Esophagus (tissue), 2 donors: Measurements from ENCODE around the gene NYNRIN. TPM values are rescaled to one million over a fixed set of nuclear protein-coding genes. Genes with fewer than 3 reads are reported as not detected.

Experiments used
- H3K27ac ChIP-seq, 2 donors: one replicate each; pipeline ENCODE4 v1.5.1; 2013; ENCODE audit warnings: low read depth in 2 of 2, mild to moderate bottlenecking in 2 of 2, inconsistent platforms in 1 of 2, low read length in 1 of 2, moderate library complexity in 1 of 2
- H3K27me3 ChIP-seq, 2 donors: one replicate each; pipeline ENCODE4 v1.6.1; 2013; ENCODE audit warnings: low read length in 2 of 2, control low read depth in 1 of 2, mild to moderate bottlenecking in 1 of 2; ENCODE audit not compliant: insufficient read depth in 2 of 2, control insufficient read depth in 1 of 2
- H3K36me3 ChIP-seq, 2 donors: one replicate each; pipeline ENCODE4 v1.6.1; 2013; ENCODE audit warnings: low read length in 1 of 2; ENCODE audit not compliant: control insufficient read depth in 2 of 2, insufficient read depth in 2 of 2
- H3K4me1 ChIP-seq, 2 donors: one replicate each; pipeline ENCODE4 v1.6.1; 2013; ENCODE audit warnings: low read length in 1 of 2; ENCODE audit not compliant: control insufficient read depth in 2 of 2, insufficient read depth in 2 of 2
- H3K4me3 ChIP-seq, 2 donors: one replicate each; pipeline ENCODE4 v1.5.1; 2013; ENCODE audit warnings: low read length in 2 of 2, mild to moderate bottlenecking in 2 of 2, low read depth in 1 of 2, moderate library complexity in 1 of 2
- H3K9me3 ChIP-seq, 2 donors: one replicate each; pipeline ENCODE4 v1.6.1; 2013; ENCODE audit warnings: mild to moderate bottlenecking in 2 of 2, low read depth in 1 of 2, low read length in 1 of 2, moderate library complexity in 1 of 2; ENCODE audit not compliant: control insufficient read depth in 2 of 2, insufficient read depth in 1 of 2
- WGBS, 2 donors: extraction: QIAGEN DNeasy Blood & Tissue Kit; methylation state at CpG; one replicate each; pipeline ENCODE4 v1.1.7; 2013; 5-methylcytosine and 5-hydroxymethylcytosine counted together
- polyA plus RNA-seq, 2 donors: library from polyadenylated mRNA; stranded (reverse); fragments of 200-250 nt; gene quantifications; one replicate each; pipeline ENCODE4 v1.2.3, GENCODE V29; 2013
- donor health status: healthy with polysubstance abuse.
- donor health status: Bipolar disorder and iron deficiency.

The NYNRIN gene
- polyA plus RNA-seq, 2 donors: 4.8 to 5.6 TPM

- WGBS, 2 donors: 55 to 57% methylated on average over 2 of the region's 2 CpGs
- H3K4me1 ChIP-seq: peaks cover 3 to 4% of the 10 kb centered on the region in 2 donors
- H3K27ac ChIP-seq: no peak overlapping the region
Observed at GRCh38 chr14:24388474-24389179, 10.2 kb upstream of the NYNRIN start.

DNA sequence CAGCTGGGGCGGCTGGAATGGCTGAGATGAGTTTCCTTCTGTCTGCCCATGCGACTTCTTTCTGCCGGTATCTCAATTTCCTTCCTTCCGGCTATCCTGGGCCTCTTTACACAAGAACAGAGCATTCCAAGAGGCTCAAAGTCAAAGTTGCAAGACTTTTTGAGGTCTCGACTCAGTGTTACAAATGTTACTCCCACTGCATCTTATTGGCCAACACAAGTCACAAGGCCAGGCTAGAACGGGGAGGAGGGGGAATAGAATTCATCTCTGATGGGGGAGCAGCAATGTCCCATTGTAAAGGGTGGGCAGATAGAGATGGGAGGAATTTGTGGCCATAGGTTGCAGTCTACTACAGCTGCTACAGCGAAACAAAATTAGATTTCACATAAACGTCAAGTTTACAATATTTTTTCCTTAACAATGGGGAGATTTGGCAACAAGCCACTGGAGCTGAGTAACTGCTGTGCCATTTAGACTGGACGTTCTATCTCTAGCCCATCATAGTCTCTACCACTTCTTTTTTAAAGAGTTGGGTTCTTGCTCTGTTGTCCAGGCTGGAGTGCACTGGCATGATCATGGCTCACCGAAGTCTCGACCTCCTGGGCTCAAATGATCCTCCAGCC lies 9.5 kb upstream of the NYNRIN start:
- Histone ChIP-seq H3K4me1 (peaks cover 3 to 4% of the 10 kb centered on the region in 2 donors), H3K27me3 (no peaks in the 10 kb centered on the region), H3K27ac (no peak overlapping the region), H3K36me3 (no peaks in the 10 kb centered on the region), H3K4me3 (no peak overlapping the region), H3K9me3 (no peaks in the 10 kb centered on the region)
- whole genome bisulfite sequencing, 2 donors: 68 to 70% methylated on average over 11 of the region's 11 CpGs

More at GRCh38 chr14:24388474-24389179, 10.2 kb upstream of the NYNRIN start:
- no peaks in the 10 kb centered on the region for H3K27me3 ChIP-seq
- H3K9me3 ChIP-seq: no peaks in the 10 kb centered on the region
- H3K4me3 ChIP-seq: no peak overlapping the region
- no peaks in the 10 kb centered on the region for H3K36me3 ChIP-seq

DNA sequence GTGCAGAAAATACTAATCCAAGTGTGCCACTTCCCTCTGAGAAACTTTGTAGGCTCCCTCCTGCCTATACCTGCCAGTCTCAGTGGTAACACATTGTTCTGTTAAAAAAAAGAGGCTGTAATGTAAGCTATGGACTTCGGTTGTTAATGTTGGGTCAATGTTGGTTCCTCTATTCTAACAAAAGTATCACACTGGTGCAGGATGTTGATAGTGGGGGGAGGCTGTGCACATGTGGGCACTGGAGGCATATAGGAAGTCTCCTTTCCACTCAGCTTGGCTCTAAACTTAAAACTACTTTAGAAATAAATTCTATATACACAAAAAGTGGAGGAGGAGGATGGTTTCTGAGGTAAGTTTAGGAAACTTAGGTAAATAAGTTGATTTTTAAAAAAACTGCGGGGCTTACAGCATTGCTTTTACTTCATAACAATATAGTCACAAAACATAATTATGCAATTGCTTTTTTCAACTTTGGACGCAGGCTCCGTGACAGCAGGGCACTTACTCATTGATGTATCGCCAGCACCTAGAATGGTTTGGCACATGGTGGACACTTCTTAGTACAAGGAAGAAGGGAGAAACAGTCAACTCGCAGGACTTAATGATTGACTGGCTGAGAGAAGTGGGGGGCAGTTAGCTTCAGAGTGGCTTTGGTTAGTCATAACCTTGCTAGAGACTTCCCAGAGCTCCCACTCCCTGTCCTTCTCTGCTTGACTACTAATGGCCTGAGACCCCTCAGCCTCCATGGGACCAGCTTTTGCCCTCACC lies 7.9 kb upstream of the NYNRIN start:
- H3K4me3 ChIP-seq: no peak overlapping the region
- no peaks in the 10 kb centered on the region for H3K27me3 ChIP-seq
- WGBS, 2 donors: 56 to 61% methylated on average over 6 of the region's 6 CpGs
- H3K27ac ChIP-seq: peak overlapping the region in 1 of 2 donors; percentile 47
- H3K9me3 ChIP-seq: no peaks in the 10 kb centered on the region
- no peaks in the 10 kb centered on the region for H3K36me3 ChIP-seq
- peaks cover 3 to 7% of the 10 kb centered on the region in 2 donors for H3K4me1 ChIP-seq

DNA sequence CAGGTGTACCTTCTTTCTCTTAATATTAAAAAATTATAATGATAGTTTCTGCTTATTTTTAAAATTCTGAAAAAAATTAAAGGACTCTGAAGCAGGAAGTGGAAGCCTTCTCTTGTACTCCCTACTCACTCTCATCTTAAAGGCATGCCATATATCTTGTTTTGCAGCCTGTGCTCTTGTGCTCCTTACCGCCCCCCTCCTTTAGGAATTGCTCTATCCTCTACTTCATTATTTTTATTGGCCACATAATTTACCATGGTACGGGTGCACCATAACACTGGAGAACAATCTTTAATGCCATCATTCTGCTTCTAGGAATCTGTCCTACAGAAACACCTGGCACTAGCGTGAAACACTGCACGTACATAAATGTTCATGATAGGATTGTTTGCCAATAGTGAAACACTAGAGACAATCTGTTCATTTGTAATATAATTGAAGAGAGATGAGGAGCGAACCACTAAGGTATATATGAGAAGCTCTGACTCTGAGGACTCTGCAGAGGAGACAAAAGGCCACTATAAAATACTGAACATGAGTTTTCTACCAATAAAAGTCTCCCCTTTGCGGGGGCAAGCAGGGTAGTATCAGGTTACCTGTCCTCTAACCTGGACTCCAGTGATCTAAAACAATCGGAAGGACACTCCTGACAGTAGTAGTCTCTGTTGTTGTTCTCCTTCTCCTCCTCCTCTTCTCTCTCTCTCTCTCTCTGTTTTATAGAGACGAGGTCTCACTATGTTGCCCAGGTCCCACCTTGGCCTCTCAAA lies 6.3 kb upstream of the NYNRIN start:
- 56 to 65% methylated on average over 8 of the region's 8 CpGs for WGBS, 2 donors

GRCh38 chr14:24394275-24394674 lies 4.5 kb upstream of the NYNRIN start:
- peaks cover 13 to 22% of the 10 kb centered on the region in 2 donors for H3K4me1 ChIP-seq
- WGBS, 2 donors: 30 to 45% methylated on average over 3 of the region's 3 CpGs

More for the DNA sequence above, 6.3 kb upstream of the NYNRIN start:
- Histone ChIP-seq H3K4me1 (peaks cover 4 to 12% of the 10 kb centered on the region in 2 donors), H3K27me3 (no peaks in the 10 kb centered on the region), H3K4me3 (peak overlapping the region in 1 of 2 donors; percentile 24), H3K27ac (peak overlapping the region; percentile 19 to 62), H3K9me3 (no peaks in the 10 kb centered on the region), H3K36me3 (no peaks in the 10 kb centered on the region)

GRCh38 chr14:24395609-24396582 lies 2.9 kb upstream of the NYNRIN start:
- peaks cover 18 to 31% of the 10 kb centered on the region in 2 donors for H3K4me1 ChIP-seq
- H3K27ac ChIP-seq: peak overlapping the region; percentile 89 to 90
- 51 to 62% methylated on average over 8 of the region's 8 CpGs for WGBS, 2 donors

More at GRCh38 chr14:24394275-24394674, 4.5 kb upstream of the NYNRIN start:
- Histone ChIP-seq H3K27ac (no peak overlapping the region), H3K27me3 (no peaks in the 10 kb centered on the region), H3K9me3 (no peaks in the 10 kb centered on the region), H3K36me3 (no peaks in the 10 kb centered on the region), H3K4me3 (no peak overlapping the region)

DNA sequence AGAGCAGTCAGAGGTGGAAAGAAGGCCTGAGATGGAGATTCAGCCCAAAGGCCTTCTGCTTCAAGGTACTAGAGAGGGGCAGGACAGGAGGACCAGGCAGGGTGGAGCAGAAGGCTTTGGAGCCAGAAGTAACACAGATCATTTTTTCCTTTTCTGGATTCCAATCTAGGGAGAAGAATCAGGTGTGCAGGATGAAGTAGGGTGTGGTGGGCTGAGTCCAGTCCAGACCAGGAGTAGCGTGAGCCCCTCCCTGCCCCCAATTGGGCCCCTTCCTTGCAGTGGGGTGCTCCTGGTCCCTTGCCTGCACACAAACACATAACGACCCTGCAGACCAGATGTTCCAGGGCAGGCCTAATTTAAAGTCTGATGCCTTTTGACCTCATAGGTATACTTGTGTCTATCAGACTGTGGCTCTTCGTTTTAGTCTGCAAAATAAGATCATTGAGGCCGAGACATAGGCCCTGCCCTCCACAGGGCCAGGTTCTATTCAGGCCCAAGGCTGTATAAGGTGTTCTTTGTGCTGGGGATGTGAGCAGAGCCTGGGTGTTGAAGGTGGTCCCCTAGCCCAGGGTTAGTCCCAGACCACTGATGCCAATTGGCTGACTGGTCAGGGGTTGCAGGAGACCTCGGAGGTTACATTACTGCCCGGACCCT lies 1.0 kb upstream of the NYNRIN start:
- no peak overlapping the region for H3K4me3 ChIP-seq
- no peaks in the 10 kb centered on the region for H3K36me3 ChIP-seq
- peak overlapping the region; percentile 87 to 90 for H3K27ac ChIP-seq
- 46 to 52% methylated on average over 6 of the region's 6 CpGs for WGBS, 2 donors
- H3K4me1 ChIP-seq: peaks cover 15 to 30% of the 10 kb centered on the region in 2 donors
- H3K27me3 ChIP-seq: no peaks in the 10 kb centered on the region
- H3K9me3 ChIP-seq: no peaks in the 10 kb centered on the region

More at GRCh38 chr14:24395609-24396582, 2.9 kb upstream of the NYNRIN start:
- Histone ChIP-seq H3K4me3 (no peak overlapping the region), H3K36me3 (no peaks in the 10 kb centered on the region), H3K27me3 (no peaks in the 10 kb centered on the region), H3K9me3 (no peaks in the 10 kb centered on the region)

GRCh38 chr14:24398293-24398652 lies 530 bp upstream of the NYNRIN start:
- peaks cover 15 to 30% of the 10 kb centered on the region in 2 donors for H3K4me1 ChIP-seq
- no peaks in the 10 kb centered on the region for H3K9me3 ChIP-seq
- H3K27me3 ChIP-seq: no peaks in the 10 kb centered on the region
- WGBS, 2 donors: 11 to 26% methylated on average over 6 to 7 of the region's 7 CpGs
- H3K4me3 ChIP-seq: no peak overlapping the region
- peak overlapping the region; percentile 87 to 90 for H3K27ac ChIP-seq
- no peaks in the 10 kb centered on the region for H3K36me3 ChIP-seq
